GM12892 (cell line): Measurements from ENCODE around the gene ACTR8.

Experiments
- POLR2A ChIP-seq: IDR thresholded peaks from 2 replicates; pipeline ENCODE4 v1.6.1; 2011; ENCODE audit warnings: low read depth, low read length, control low read depth
- TAF1 ChIP-seq: IDR thresholded peaks from 2 replicates; pipeline ENCODE4 v1.6.1; 2011; ENCODE audit warnings: low read depth, mild to moderate bottlenecking, control low read depth, low read length, borderline replicate concordance

GRCh38 chr3:53829605-53830004 lies 52.3 kb downstream of the ACTR8 start:
- no peak for TF ChIP-seq TAF1
- TF ChIP-seq POLR2A = no peak
